UCSD-AML1 (cell line): ENCODE results near the gene NAA20.
A peak's percentile ranks its signal among the peaks of the same experiment; 100 is the strongest.

Source experiments
- DNase-seq: peaks from one replicate; lab custom pipeline; 2025; ENCODE audit not compliant: unreplicated experiment; lab: John Stamatoyannopoulos, UW

Gene NAA20

DNA sequence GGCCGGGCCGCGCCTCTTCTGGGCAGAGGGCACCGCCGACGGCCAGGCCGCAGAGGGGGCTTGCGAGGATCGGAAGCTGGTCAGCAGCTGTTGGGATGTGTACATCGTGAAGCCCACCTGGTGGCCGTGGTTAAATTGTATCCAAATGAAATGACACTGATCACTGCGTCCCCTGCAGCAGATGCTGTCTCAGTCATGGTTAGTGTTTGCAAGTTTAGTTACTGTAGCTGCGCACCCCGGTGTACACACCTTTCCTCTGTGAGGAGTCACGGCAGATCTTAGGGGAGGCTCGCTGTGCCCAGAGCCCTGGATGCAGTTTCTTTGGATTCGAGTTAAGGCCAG is 653 bp downstream of the NAA20 start:
- no peak for DNase-seq

DNA sequence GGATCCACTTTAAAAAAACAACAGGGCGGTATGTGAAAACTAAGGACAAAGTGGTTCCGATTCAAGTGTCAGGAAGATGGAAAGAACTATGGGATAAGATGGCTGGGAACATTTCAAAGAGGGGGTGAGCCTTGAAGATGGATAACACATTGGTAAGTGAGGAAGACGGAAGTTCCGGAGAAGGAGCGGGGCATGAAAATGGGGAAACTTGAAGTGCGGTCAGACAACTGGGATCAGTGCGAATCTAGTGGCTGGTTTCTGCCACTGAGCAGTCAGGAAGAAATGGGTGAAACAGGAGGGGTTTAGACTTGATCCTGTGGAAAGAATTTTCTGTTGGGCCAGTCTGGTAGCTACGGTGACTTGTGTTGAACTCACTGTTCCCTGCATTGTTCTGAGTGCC is 1.2 kb downstream of the NAA20 start:
- DNase-seq, result no peak

DNA sequence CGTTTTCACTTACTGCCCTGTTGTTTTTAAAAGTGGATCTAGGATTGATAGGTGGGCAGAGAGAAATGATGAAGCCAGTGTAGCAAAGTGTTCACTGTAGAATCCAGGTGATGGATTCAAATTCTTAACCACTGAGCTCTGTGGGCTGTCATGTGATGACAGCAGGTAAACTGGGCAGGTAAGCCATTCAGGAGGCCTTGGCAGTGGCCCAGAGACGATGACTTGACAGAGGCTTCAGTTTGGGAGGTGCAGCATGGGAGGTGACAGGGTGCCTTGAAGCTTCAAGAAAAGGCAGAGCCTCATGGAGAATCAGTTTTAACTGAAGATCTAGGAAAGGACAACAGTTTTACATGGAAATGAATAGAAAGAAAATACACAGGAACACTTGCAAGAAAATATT is 2.0 kb downstream of the NAA20 start:
- DNase-seq, result no peak

DNA sequence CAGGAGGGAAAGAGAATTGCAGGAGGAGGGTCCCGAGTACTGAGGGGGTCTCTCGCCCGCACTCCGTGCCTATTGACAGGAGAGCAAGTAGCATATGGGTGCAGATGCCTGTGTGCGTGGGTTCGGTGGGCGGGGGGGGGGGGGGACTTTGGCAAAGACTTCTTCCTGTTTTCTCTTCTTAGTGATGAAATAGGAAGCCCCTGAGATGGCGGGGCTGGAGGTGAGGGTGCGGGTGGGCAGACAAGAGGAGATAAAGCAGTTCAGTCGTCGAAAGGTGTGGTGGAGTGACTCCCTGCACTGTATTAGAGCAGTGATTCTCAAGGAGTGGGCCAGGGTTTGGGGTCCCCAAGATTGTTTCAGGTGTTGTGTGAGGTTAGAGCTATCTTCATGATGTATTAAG is 3.7 kb downstream of the NAA20 start:
- DNase-seq, result no peak

DNA sequence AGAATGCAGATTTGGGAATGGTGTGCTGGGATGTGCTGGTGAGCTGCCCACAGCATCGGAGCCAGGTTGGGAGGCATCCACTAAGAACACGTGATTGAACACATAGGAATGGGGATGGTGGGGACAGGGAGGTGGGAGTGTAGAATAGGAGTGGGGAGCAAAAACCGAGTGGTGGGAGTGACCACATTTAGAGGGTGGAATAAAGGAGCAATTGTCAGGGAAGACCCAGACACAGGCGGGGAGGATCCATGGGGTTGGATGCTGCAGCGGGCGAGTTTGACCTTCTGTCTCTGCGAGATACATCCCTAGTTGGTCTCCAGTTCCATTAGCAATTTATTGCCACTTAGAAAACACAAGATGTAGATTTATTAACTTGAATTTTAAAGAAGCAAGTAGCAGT is 4.7 kb downstream of the NAA20 start:
- DNase-seq, result no peak

DNA sequence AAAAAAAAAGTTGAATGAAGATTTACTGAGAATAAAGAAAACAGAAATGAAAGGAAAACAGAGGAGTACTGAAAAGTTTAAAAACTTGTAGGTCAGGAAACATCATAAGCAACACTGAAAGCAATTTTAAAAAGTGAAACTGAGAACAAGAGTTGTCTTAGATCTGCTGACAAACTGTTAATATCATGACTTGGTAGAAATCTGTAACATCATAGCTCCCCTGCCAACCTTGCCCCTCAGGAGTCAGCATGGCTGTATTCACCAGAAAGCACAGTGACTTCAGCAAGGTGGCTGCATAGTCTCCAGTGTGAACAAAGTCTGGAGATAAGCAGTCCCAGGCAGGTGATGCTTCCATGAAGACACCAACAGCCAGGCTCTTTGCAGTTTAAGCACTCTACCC is 5.3 kb downstream of the NAA20 start:
- DNase-seq, result no peak

DNA sequence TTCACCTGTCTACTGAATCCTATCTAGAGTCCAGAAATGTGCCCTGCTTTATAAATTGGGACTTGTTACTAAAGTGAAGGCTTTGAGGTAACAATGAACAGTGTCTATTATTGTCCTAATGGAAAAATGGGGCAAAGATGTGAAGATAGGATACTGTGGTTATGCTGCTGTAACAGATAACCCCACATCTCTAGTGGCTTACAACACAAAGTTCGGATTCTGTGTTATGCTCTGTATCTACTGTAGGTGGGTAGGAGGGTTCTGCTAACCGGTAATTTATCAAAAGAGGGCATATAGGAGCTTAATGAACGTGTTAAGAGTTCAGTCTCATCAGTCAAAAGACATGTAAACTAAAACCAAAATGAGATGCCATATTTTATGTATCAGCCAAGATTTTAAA is 6.2 kb downstream of the NAA20 start:
- no peak for DNase-seq

DNA sequence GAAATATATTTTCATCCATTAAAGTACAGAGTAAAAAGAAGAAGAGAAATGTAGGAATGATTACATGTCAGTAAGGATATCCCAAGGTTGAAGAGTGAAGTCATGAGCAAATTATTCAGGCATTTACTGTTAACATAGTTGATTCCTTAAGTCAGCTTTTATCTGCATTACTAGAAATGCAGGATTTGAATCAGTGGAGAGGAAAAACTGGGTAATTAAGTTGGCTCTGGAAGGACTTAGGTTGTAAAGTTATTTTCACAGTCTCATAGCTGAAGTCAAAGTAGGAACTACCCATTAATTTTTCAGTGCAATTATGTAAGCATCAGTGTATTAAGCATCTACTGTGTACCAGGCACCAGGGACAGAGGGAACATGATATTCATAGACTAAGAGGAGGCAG is 7.8 kb downstream of the NAA20 start:
- DNase-seq, result no peak

DNA sequence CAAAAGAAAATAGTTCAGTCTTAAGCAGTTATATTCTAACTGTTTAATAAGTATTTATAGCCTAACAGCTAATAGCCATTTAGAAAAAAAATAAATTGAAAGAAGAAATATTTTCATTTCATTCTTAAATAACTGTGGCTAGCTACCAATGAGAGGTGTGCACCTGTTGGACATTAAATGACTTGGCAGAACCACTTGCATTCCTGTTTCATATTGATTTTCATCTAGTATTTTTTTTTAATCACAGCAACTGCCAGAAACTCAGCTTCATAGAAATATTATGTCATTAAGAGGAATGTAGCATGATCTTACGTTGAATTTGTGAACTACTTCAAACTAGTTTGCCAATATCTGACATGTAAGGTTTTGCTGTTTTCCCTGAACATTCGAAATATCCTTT is 10.1 kb downstream of the NAA20 start:
- no peak for DNase-seq

DNA sequence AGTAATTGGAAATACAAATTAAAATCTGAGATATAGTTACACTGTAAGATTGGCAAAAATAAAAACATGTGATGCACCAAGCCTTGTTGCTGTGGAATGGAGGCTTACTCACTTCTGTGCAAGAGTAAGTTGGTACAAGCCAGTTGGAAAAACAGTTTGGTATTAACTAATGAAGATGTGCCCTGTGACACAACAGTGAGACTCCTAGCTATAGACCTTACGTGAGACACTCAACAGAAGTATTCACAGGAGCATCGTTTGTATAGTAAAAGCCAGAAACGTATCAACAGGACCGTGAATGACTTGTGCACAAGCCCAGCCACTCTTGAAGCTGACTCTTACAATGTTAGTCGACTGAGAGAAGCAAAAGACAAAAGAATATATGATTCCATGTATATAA is 14.6 kb downstream of the NAA20 start:
- no peak for DNase-seq

DNA sequence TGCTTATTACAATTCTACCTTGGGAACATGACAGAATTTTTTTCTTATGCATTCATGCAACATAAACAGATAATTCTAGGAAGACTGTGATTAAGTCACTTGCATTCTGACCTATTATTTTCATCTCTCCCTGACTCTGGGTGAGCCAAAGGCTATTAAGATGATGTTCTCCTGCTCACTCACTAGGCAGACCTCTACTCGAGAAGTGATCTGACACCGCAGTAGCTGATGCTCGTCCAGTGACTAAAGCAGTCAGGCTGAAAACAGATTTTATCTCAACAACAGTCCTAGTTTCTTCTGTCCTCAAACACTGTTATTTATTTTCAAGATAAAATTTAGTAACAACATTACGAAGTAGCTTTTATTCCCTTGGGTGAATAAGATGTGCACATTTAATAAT is 17.3 kb downstream of the NAA20 start:
- no peak for DNase-seq

DNA sequence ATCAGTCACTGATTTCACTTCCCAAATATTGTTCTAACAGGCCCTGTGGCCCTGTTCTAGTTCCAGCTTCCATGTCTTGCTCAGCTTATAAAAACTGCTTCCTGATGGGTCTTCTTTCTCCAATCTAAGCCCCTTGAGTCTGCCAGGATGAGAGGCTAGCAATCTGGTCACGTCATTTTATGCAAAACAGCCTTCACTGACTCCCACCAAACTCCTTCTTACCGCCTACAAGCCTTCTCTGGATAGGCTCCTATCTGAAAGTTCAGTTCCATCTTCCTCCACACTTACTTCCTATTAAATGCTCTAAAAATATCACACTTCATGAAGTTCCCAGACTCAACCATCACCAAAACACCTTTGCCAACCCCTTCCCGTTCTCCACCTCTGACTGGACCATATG is 19.6 kb downstream of the NAA20 start:
- no peak for DNase-seq

DNA sequence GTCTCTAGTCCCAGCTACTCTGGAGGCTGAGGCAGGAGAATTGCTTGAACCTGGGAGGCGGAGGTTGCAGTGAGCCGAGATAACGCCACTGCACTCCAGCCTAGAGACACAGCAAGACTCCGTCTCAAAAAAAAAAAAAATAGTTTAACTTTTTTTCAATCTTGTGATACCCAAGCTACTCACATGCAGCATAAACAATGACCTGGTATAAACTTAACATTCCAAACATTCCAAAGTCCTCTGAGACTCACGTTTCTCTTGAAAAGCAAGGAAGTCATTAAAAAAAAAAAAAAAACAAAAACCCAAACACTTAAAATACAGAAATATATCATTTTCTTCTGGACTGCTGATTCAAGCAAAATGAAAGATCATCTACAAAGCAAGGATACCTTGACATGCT is 20.8 kb downstream of the NAA20 start:
- no peak for DNase-seq

DNA sequence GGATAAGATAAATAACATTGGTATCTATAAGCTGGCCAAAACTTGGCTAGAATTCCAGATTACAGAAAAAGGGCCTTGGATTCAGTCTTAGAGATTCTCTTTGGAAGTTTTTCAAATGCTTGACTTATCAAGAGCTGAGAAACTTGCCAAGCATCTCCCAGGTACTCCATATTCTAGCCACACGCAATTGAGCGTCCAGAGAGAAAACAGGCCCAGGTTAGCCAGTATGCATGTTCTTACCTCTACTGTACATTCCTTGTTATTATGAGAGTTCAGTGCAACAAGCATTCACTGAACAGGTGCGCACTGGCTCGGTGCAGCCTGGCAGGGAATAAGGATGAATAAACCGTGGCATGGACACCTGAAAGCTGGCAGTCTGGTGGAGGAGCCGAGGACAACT is 21.4 kb downstream of the NAA20 start:
- DNase-seq, result no peak

DNA sequence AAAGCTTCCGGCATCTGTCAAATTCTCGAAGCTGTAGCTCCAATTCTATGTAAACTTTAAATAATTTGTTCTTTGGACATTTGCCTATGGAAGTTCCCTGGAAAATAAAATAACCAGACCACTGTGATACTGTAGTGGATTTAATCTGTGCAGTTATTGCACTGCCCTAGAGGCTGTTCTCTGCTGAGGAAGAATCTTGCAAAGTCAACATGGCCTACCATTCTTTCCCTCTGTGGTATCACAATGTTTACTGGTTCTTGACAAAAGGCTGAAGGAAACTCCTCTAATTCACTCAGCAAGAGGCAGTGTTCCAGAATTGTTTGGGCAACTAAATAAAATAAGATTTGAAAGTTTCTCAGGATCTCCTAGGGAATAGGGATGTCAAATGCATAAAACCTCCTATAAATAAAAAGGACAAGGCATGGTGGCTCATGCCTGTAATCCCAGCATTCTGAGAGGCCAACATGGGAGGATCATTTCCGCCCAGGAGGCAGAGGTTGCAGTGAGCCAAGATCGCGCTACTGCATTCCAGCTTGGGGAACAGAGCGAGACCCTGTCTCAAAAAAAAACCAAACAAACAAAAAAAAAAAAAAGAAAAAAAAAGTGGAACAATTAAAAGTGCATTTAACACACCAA is 22.7 kb downstream of the NAA20 start:
- DNase-seq, result no peak

DNA sequence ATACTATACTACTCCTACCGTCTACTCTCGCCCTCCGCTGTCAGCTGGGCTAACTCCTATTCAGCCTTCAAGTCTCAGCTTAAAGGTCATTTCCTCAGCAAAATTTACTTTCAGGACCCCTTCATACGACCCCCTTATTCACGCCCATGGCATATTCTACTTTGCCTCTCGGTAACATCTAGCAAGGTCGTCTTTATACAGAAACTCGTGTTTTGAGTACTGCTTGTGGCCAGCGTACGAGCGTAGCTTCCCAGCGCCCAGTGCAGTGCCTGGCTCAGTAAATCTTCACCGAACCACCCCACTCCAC is 34.6 kb downstream of the NAA20 start:
- no peak for DNase-seq

DNA sequence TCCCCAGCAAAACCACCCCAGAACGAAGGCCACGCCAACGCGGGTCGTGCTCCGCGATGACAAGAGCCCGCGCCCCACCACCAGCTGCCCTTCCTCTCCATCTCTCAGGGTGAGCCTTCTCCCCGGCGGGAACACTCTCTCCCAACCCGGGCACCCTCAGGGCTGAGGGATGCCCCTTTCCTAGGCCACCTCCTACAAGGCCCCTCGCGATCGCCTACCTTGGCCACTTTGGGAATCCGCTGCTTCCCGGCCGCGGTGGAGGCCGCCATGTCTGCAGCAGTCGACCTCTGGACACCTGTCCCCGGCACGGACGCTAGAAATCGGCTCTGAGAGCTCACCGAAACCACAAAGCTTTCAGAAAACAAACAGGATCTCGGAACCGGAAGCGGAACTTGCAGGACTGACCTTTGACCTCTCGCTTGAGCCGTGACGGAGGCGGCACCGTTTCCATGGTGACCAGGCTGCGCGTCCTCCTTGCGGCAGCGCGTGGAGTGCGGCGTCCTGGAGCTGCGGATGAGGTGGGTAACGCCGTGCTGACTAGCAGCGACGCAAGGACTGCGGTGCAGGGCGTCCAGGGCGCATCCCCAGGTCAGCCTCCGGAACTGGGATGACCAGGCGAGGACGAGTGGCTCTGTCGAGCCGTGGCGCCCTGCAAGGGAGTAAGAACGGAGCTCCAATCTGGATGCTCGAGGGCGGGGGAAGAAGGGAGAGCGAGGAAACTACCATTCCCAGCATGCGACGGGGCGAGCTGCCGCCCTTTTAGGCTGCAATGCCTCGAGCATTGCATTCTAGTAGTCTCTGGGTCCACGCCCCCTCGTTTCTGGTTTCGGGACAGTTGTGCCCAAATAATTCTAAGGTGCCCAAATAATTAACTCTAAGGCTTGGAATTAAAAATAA is 35.2 kb downstream of the NAA20 start, which contains the start of the genes CFAP61 and CRNKL1:
TSS of gene CFAP61 (plus strand) at position 459 of the 897 bp plus-strand sequence. CDS start 4,122 bp downstream, outside the sequence.
TSS of gene CRNKL1 (minus strand) at position 393 of the 897 bp plus-strand sequence. CDS start at position 269, 124 bp downstream.
- DNase-seq, result peak; percentile 94

DNA sequence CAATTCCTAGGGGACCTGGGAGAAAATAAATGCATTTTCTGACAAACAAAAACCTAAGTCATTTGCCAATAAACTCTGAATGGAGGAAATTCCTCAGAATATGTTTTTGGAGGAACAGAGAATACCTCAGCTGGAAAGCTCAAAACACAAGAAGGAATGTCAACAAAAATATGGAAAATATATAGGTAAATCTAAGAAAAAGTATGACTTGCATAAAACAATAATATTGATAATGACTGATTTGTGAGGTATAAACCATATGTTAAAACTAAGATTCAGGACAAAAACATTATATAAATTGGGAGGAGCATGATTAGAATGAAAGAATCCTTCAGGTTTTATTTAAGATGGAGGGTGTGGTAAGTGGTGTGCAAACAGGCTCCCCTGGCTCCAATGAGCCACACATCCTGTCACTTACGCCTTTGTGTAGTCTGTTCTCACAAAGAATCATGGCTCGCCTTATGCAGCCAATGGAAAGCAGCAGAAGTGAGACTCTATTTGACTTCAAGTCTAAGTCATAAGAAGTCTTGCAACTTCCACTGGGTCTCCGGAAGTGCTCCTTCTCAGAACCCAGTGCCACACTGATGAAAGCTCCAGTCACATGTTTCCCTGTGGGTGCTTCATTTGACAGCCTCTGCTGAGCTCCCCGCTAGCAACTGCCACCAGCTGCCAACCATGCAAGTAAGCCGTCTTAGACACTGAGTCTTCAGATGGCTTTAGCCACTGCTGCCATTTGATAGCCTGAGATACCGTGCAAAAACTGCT is 43.3 kb downstream of the NAA20 start:
- no peak for DNase-seq

DNA sequence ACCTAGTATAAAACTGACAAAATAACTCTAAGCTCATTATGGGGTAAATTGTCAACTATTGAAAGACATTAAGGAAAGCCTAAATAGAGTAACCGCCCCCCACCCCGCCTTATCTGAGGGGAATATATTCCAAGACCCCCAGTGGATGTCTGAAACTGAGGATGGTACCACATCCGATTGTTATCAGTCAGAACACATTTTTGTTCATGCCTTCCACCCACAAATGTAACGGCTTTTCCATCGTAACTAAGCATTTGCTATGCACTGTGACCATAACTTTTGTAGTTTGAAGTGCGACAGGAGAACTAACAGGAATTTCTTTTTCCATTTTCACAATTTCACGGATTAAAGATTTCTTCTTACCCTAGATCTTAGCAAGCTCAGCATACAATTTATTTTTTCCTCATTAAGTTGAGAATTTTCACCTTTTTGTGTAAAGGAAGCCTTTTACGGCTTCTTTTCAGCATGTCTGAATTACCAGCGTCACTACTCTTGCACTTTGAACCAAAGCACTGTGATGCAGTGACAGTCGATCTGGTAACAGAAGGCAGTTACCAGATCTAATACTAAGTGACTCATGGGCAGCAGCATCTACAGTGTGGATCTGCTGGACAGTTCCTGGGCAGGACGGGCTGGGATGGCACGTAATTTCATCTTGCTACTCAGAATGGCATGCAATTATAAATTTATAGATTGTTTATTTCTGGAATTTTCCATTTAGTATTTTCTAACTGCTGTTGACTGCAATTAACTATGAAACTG is 47.0 kb downstream of the NAA20 start:
- DNase-seq, result no peak

DNA sequence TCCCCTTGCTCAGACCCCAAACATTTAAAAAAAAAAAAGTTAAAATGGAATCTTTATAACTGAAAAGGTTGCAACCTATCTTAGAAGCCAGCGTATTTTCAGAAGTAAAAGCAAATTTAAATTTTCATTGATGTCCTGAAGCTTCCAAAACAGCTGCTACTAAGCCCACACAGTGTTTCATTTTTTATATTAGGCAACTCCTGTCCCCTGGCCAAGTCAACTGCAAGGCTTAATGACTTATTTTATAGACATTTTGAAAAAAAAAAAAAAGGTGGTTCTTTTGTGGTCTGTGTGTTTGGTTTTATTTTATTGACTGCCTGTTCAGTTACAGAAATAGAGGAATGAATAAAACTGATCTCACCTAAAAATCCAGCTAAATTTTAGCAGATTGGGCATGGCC is 48.2 kb downstream of the NAA20 start:
- no peak for DNase-seq
